DMS53 treated with DMSO at 0.1 percent for 48 hours (cell line): ENCODE results near the gene NBPF26.
"Not testable (repeated sequence)": the region's sequence is repeated elsewhere in the genome, so short reads cannot be mapped to it uniquely, and the experiment has no call there.

Source experiments
- DNase-seq: peaks from one replicate; lab custom pipeline; 2025; ENCODE audit not compliant: unreplicated experiment; lab: John Stamatoyannopoulos, UW

NBPF26 gene

GRCh38 chr1:120723715-120724402, at the start of gene NBPF26:
Gene NBPF26, plus strand, starts transcription at chr1:120723945.
- DNase-seq: not testable (repeated sequence)

GRCh38 chr1:120680106-120680819, 43.5 kb upstream of the NBPF26 start:
- not testable (repeated sequence) for DNase-seq

DNA sequence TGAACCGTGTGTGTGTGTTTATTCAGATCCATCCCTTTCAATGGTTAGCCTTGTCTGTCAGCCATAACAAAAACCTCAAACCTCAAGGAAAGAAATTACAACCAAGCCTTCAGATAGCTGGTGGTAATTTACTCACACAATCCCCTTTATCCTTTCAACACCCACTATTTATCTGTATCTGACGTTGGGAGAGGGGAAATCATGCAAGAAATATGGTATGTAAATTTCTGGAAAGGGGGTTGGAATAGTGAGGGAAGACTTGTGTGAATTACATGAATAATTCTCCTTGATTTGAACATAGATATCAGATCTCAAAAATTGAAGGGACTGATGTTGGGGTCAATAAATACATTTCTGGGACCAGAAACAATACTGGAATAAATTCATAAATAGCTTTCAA, 42.8 kb upstream of the NBPF26 start:
- not testable (repeated sequence) for DNase-seq

GRCh38 chr1:120684397-120684796, 39.3 kb upstream of the NBPF26 start:
- DNase-seq: not testable (repeated sequence)

GRCh38 chr1:120685622-120686021, 38.1 kb upstream of the NBPF26 start:
- DNase-seq: not testable (repeated sequence)

DNA sequence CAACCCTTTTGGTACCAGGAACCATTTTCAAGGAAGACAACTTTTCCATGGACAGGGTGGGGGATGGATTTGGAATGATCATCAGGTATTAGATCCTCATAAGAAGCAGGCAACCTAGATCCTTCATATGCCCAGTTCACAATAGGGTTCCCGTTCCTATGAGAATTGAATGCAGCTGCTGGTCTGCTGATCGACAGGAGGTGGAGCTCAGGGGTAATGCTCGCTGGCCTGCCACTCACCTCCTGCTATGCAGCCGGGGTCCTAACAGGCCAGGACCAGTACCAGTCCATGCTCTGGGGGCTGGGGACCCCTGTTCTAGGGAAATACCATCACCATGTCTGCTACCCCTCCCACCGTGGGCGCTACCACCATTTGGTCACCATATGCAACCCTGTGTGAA, 36.5 kb upstream of the NBPF26 start:
- not testable (repeated sequence) for DNase-seq

GRCh38 chr1:120700807-120701562, 22.8 kb upstream of the NBPF26 start:
- not testable (repeated sequence) for DNase-seq

GRCh38 chr1:120723358-120723714, 409 bp upstream of the NBPF26 start:
- not testable (repeated sequence) for DNase-seq

- not testable (repeated sequence) for DNase-seq
Observed at GRCh38 chr1:120724507-120724906, 762 bp downstream of the NBPF26 start.

- not testable (repeated sequence) for DNase-seq
Observed at GRCh38 chr1:120728811-120729210, 5.1 kb downstream of the NBPF26 start.

GRCh38 chr1:120769090-120769489, 45.3 kb downstream of the NBPF26 start:
- not testable (repeated sequence) for DNase-seq

DNA sequence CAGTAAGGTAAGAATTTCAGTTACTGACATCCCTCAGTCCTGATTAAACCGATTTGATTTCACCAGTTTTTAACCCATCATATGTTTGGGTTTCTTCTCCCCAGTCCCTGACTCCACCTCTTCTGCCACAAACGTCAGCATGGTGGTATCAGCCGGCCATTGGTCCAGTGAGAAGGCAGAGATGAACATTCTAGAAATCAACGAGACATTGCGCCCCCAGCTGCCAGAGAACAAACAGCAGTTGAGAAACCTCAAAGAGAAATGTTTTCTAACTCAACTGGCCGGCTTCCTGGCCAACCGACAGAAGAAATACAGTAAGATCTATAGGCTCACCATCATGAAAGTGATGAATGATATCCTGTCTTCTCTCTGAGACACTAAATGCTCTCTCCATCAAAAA, 81.7 kb downstream of the NBPF26 start:
- DNase-seq: not testable (repeated sequence)

DNA sequence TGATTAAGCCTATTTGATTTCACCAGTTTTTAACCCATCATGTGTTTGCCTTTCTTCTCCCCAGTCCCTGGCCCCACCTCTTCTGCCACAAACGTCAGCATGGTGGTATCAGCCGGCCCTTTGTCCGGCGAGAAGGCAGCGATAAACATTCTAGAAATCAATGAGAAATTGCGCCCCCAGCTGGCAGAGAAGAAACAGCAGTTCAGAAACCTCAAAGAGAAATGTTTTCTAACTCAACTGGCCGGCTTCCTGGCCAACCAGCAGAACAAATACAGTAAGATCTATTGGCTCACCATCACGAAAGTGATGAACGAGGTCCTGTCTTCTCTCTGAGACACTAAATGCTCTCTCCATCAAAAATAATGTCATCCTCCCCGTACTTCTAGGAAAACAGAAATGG, 88.1 kb downstream of the NBPF26 start:
- DNase-seq: peak; percentile 2

DNA sequence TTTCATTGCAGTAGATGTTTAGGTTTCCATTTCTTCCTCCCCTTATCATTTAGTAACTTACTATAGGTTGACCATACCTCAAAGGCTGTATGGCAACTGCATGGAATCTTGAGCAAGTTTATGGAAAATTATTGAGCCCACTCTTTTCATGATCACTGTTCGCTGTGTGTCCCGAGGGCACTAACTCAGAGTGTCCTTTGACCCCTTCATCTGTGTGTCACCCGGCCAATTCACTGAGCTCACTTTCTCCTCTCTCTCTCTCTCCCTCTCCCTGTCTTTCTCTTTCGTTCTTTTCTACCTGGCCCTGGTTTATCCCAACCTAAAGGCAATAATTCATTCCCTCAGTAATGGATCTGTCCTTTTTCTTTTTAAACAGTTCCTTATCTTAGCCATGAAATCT, 101.3 kb downstream of the NBPF26 start:
- DNase-seq: not testable (repeated sequence)

GRCh38 chr1:120826623-120827022, 102.9 kb downstream of the NBPF26 start:
- DNase-seq: not testable (repeated sequence)

DNA sequence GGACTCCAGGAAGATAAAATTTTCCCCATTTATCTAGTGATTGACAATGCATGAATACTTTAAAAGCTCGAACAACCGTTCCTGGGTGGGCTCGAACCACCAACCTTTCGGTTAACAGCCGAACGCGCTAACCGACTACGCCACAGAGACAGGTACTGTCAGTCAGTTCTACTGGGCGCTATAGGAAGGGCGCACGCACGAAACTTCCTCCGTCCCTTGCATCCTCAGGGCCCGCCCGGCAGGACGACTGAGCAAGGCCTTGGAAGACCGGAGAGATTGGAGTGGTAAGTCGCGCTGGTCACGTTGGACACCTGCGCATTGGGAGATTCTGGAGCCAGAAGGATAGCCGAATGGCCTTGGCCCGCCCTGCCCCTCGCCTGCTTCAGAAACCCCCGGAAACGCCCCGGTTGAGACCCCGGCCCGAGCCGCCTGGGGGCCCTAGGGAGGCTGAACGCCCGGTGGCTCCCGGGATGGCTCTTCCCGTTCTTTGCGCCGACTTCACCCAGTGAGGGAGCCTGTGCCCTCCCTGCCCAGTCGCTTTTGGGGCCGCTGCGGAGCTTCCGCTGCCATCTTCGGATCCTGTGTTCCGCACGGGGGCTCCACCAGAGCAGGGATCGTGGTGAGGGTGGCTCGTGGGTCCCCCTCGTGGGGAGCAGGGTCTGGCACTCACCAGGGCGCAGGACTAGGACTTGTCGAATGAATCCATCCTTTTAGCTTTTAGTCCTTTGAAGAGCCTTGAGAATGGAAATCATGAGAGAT, 120.6 kb downstream of the NBPF26 start:
- peak; percentile 54 for DNase-seq

DNA sequence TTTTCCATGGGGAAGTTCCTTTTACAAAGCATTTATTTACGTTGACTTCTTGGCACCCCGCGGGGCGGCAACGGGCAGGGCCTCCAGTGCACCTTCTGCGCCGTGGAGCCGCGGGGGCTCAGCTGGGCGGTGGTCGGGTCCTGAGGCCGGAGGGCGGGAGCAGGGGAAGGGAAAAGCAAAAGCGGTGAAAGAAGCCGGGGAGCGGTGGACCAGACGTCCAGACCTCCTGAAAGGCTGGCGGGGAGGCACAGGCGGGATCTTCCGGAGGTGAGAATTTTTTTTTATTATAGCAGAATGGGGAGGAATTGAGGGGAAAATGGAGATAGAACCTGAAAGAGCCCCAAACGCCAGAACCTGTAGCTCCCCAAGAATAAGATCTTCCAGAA, 121.2 kb downstream of the NBPF26 start:
- DNase-seq: not testable (repeated sequence)

DNA sequence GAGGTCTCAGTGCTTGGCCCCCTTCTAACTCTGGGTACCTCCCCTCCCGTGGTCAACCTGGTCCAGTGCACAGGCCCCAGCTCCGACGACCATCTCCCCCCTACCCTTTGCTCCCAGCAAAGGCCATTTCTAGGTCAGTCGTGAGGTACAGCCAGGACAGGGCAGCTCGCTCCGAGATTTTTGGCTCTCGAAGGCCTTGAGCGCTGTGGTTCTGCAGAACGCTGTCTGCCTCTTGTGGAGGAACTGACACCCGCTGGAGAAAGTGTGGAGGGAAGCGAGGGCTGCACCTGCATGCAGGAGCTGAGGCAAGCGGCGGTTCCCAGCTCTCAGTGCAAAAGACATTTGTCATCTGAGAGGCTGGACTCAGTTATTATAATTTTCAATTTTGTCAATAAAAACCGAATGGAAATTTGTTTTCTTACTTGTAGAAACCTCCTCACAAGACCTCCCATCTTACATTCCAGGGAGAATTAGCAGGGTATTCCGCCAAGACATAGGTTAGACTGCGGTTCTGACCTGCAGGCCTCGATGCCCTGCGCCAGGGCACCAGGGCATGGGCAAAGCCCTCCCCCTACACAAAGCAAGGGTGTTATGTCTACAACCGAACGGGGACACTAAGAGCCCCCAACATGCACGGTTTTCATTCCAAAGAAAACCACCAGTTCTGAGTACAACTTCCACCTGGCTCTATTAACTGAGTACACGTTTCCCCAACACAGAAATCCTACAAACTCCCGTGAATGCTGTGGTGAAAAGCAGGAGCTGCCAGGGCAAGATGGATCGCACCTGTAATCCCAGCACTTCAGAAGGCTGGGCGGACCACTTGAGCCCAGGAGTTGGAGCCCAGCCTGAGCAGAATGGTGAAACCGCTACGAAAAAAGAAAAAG, 125.9 kb downstream of the NBPF26 start:
- DNase-seq: not testable (repeated sequence)

DNA sequence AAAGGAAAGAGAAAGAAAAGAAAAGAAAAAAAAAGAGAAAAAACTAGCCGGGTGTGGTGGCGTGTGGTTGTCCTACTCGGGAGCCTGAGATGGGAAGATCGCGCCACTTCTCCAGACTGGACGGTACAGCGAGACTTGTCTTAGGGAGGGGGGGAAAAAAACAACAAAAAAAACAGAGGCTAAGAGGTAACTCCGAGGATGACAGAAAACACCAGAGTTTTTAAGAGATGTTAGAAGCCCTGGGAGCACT, 126.5 kb downstream of the NBPF26 start:
- DNase-seq: not testable (repeated sequence)
